HepG2 (cell line): Measurements from ENCODE around the gene SPEM2. TPM values are rescaled to one million over a fixed set of nuclear protein-coding genes. Genes with fewer than 3 reads are reported as not detected.
A peak's percentile ranks its signal among the peaks of the same experiment; 100 is the strongest.

Experiments
- ADNP ChIP-seq: sonication (generic); formaldehyde crosslinking; IDR thresholded peaks from 2 replicates; pipeline ENCODE4 v1.4.0; 2020; ENCODE audit warnings: missing genetic modification reagents
- ARID4A ChIP-seq: sonication (generic); formaldehyde crosslinking; IDR thresholded peaks from 2 replicates; pipeline ENCODE4 v1.5.0; 2020; ENCODE audit warnings: mild to moderate bottlenecking, missing genetic modification reagents, borderline replicate concordance
- ATF1 ChIP-seq: IDR thresholded peaks from 2 replicates; pipeline ENCODE4 v1.6.1; 2016; ENCODE audit warnings: mild to moderate bottlenecking, control low read depth
- ATF2 ChIP-seq: sonication (generic); formaldehyde crosslinking; IDR thresholded peaks from 2 replicates; pipeline ENCODE4 v1.4.0; 2020; ENCODE audit warnings: missing genetic modification reagents
- BORCS8-MEF2B ChIP-seq: sonication (generic); formaldehyde crosslinking; IDR thresholded peaks from 2 replicates; pipeline ENCODE4 v1.8.0; 2022; ENCODE audit warnings: mild to moderate bottlenecking, missing genetic modification reagents
- CENPX ChIP-seq: sonication (generic); formaldehyde crosslinking; IDR thresholded peaks from 2 replicates; pipeline ENCODE4 v1.9.0; 2021; ENCODE audit warnings: mild to moderate bottlenecking, missing genetic modification reagents, moderate library complexity
- CREB1 ChIP-seq, 2 experiments: fragments of 450-650 bp in 1 of 2; IDR thresholded peaks; 2 replicates each; pipeline ENCODE4 v1.6.1; 2016 to 2017; ENCODE audit warnings: control low read depth in 1 of 2, mild to moderate bottlenecking in 1 of 2, missing compliant biosample characterization in 1 of 2, missing genetic modification characterization in 1 of 2
- MEF2D ChIP-seq: sonication (generic); formaldehyde crosslinking; IDR thresholded peaks from 2 replicates; pipeline ENCODE4 v1.5.1; 2020; ENCODE audit warnings: mild to moderate bottlenecking, missing genetic modification reagents
- MEIS1 ChIP-seq: sonication (generic); formaldehyde crosslinking; IDR thresholded peaks from 2 replicates; pipeline ENCODE4 v1.9.0; 2021; ENCODE audit warnings: mild to moderate bottlenecking, missing genetic modification reagents, moderate library complexity, borderline replicate concordance
- MLX ChIP-seq: IDR thresholded peaks from 2 replicates; pipeline ENCODE4 v1.6.1; 2016
- NFRKB ChIP-seq: fragments of 450-650 bp; IDR thresholded peaks from 2 replicates; pipeline ENCODE4 v1.6.1; 2017
- ONECUT2 ChIP-seq: sonication (generic); formaldehyde crosslinking; IDR thresholded peaks from 2 replicates; pipeline ENCODE4 v1.4.0; 2020; ENCODE audit warnings: missing genetic modification reagents
- POGK ChIP-seq: sonication (generic); formaldehyde crosslinking; conservative IDR thresholded peaks from 2 replicates; pipeline ENCODE4 v1.8.0; 2022; ENCODE audit warnings: mild to moderate bottlenecking, moderate library complexity, missing genetic modification reagents
- SAP130 ChIP-seq: IDR thresholded peaks from 2 replicates; pipeline ENCODE4 v1.6.1; 2016; ENCODE audit warnings: low read depth
- SOX5 ChIP-seq: IDR thresholded peaks from 2 replicates; pipeline ENCODE4 v1.6.1; 2016; ENCODE audit warnings: borderline replicate concordance
- SP1 ChIP-seq, 2 experiments: fragments of 450-650 bp in 1 of 2; sonication (generic) in 1 of 2; formaldehyde crosslinking in 1 of 2; IDR thresholded peaks; 2 replicates each; pipeline versions ENCODE4 v1.4.0 to v1.6.1; 2016 to 2020; ENCODE audit warnings: missing genetic modification reagents in 1 of 2
- TP53 ChIP-seq: sonication (generic); formaldehyde crosslinking; conservative IDR thresholded peaks from 2 replicates; pipeline ENCODE4 v1.4.0; 2020; ENCODE audit warnings: missing genetic modification reagents
- ZFP36L1 ChIP-seq: sonication (generic); formaldehyde crosslinking; IDR thresholded peaks from 2 replicates; pipeline ENCODE4 v1.8.0; 2022; ENCODE audit warnings: mild to moderate bottlenecking, missing genetic modification reagents, moderate library complexity
- ZMYM4 ChIP-seq: sonication (generic); formaldehyde crosslinking; IDR thresholded peaks from 2 replicates; pipeline ENCODE4 v1.8.1; 2023; ENCODE audit warnings: mild to moderate bottlenecking, missing genetic modification reagents
- ZNF549 ChIP-seq: sonication (generic); formaldehyde crosslinking; IDR thresholded peaks from 2 replicates; pipeline ENCODE4 v1.5.0; 2020; ENCODE audit warnings: missing genetic modification reagents
- ZNF556 ChIP-seq: sonication (generic); formaldehyde crosslinking; IDR thresholded peaks from 2 replicates; pipeline ENCODE4 v1.4.0; 2020; ENCODE audit warnings: mild to moderate bottlenecking, missing genetic modification reagents, borderline replicate concordance
- ZNF724P ChIP-seq: sonication (generic); formaldehyde crosslinking; IDR thresholded peaks from 2 replicates; pipeline ENCODE4 v1.8.0; 2022; ENCODE audit warnings: missing genetic modification reagents, borderline replicate concordance
- polyA plus RNA-seq, 8 experiments: library from polyadenylated mRNA; depleted of rRNA in 3 of 8; stranded (reverse) in 7 of 8; unstranded in 1 of 8; fragments of >200 nt; fragmentation: Illumina TruSeq in 4 of 8; extraction: Trizol in 4 of 8; gene quantifications; 2 replicates each; pipeline versions ENCODE4 v1.2.1 to v1.2.3, GENCODE V29; 2011 to 2016; ENCODE audit warnings: low read depth in 4 of 8, missing spikeins in 1 of 8, mixed read lengths in 1 of 8; ENCODE audit not compliant: insufficient read depth in 1 of 8
- total RNA-seq, 5 experiments: library from RNA; depleted of rRNA; stranded (reverse); fragments of >200 nt; fragmentation: Illumina TruSeq; extraction: Trizol; gene quantifications; 2 replicates each; pipeline ENCODE4 v1.2.3, GENCODE V29; 2016; ENCODE audit warnings: low read depth in 1 of 5

Gene SPEM2
- total and polyA plus RNA-seq, 2 of the 13 experiments (the other 11 are each of a cell fraction or from before 2014, with no cell fraction given): not detected

GRCh38 chr17:7403043-7403726, 22.2 kb upstream of the SPEM2 start (continued):
- TF ChIP-seq ZFP36L1 (CRISPR knock-in tag): no peak
- TF ChIP-seq ZMYM4 (CRISPR knock-in tag): peak; percentile 43; the same call in 1 of the 2 replicates
- peak; percentile 24; the same call in 1 of the 2 replicates for TF ChIP-seq MLX
- TF ChIP-seq ZNF724P (CRISPR knock-in tag): 0 out of 2 replicates have a peak, but pooled peaks have one; percentile 26
- TF ChIP-seq CENPX (CRISPR knock-in tag): no peak
- no peak for TF ChIP-seq ADNP (CRISPR knock-in tag)
- TF ChIP-seq CREB1 (IDR thresholded peaks at IDR 0.05): no peak
- TF ChIP-seq CREB1 (CRISPR knock-in tag; IDR thresholded peaks at IDR 0.05): peak; percentile 44; the same call in 1 of the 2 replicates
- TF ChIP-seq ATF1 (CRISPR knock-in tag): peak; percentile 48; the same call in 1 of the 2 replicates
- peak; percentile 44; the same call in 1 of the 2 replicates for TF ChIP-seq POGK (CRISPR knock-in tag)
- no peak for TF ChIP-seq BORCS8-MEF2B (CRISPR knock-in tag)
- 0 out of 2 replicates have a peak, but pooled peaks have one; percentile 6 for TF ChIP-seq TP53 (CRISPR knock-in tag)
- peak; percentile 73; the same call in 1 of the 2 replicates for TF ChIP-seq ARID4A (CRISPR knock-in tag)
- TF ChIP-seq MEF2D (CRISPR knock-in tag): 0 out of 2 replicates have a peak, but pooled peaks have one; percentile 37
- peak; percentile 69; the same call in 1 of the 2 replicates for TF ChIP-seq MEIS1 (CRISPR knock-in tag)
- peak; percentile 83 for TF ChIP-seq SAP130
- TF ChIP-seq ONECUT2 (CRISPR knock-in tag): no peak
- TF ChIP-seq NFRKB: no peak
- TF ChIP-seq SOX5 (CRISPR knock-in tag): no peak
- TF ChIP-seq ATF2 (CRISPR knock-in tag): peak; percentile 54; the same call in 1 of the 2 replicates
- 0 out of 2 replicates have a peak, but pooled peaks have one; percentile 5 for TF ChIP-seq ZNF556 (CRISPR knock-in tag)
- no peak for TF ChIP-seq SP1 (IDR thresholded peaks at IDR 0.05)
- peak; percentile 36; the same call in 1 of the 2 replicates for TF ChIP-seq SP1 (CRISPR knock-in tag; IDR thresholded peaks at IDR 0.05)
- no peak for TF ChIP-seq ZNF549
